ENCODE measurements around the gene JARID2.

GRCh38 chr6:15479761-15480160 is 233.9 kb downstream of the JARID2 start:
- no peak for TF ChIP-seq CTCF (IDR thresholded peaks at IDR 0.05)
- TF ChIP-seq EZH2 (IDR thresholded peaks at IDR 0.05): no peak
